ENCODE measurements around the gene CDK7.

- no peak for TF ChIP-seq YY1 (IDR thresholded peaks at IDR 0.05; ENCODE audit: low read depth)
- no peak for TF ChIP-seq EP300 (IDR thresholded peaks at IDR 0.05; ENCODE audit: borderline replicate concordance in 1 of 2, low read depth in 1 of 2, low read length in 1 of 2)
- TF ChIP-seq SIN3A (IDR thresholded peaks at IDR 0.05; ENCODE audit: borderline replicate concordance, low read depth, low read length), result no peak
- TF ChIP-seq, protein P1, sequence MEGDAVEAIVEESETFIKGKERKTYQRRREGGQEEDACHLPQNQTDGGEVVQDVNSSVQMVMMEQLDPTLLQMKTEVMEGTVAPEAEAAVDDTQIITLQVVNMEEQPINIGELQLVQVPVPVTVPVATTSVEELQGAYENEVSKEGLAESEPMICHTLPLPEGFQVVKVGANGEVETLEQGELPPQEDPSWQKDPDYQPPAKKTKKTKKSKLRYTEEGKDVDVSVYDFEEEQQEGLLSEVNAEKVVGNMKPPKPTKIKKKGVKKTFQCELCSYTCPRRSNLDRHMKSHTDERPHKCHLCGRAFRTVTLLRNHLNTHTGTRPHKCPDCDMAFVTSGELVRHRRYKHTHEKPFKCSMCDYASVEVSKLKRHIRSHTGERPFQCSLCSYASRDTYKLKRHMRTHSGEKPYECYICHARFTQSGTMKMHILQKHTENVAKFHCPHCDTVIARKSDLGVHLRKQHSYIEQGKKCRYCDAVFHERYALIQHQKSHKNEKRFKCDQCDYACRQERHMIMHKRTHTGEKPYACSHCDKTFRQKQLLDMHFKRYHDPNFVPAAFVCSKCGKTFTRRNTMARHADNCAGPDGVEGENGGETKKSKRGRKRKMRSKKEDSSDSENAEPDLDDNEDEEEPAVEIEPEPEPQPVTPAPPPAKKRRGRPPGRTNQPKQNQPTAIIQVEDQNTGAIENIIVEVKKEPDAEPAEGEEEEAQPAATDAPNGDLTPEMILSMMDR (IDR thresholded peaks at IDR 0.05), result no peak
Measured at GRCh38 chr5:69224520-69224919, 10.2 kb upstream of the CDK7 start.

Measured in SK-N-SH (cell line).